Measurements from ENCODE around the gene SPTBN2.

SPTBN2 gene

GRCh38 chr11:66749091-66749490 lies 20.1 kb upstream of the SPTBN2 start:
- no peak for DNase-seq (ENCODE audit: low spot score)
- Histone ChIP-seq H3K4me3 (no peak overlapping the region), H3K27ac (no peak overlapping the region)
- no peak for TF ChIP-seq CTCF (IDR thresholded peaks at IDR 0.05)

DNA sequence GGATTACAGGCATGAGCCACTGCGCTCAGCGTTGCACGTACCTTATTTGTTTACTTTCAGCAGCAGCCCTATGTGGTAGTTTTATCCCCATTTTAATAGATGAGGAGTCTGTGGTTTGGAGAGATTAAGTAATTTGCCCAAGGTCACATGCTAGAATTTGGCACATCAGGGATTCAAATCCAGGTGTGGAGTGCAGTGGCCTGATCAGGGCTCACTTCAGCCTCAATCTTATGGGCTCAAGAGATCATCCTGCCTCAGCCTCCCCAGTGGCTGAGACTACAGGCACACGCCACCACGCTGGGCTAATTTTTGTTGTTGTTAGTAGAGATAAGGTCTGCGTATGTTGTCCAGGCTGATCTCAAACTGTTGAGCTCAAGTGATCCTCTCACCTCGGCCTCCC lies 18.5 kb upstream of the SPTBN2 start:
- H3K27ac ChIP-seq, result no peak overlapping the region
- TF ChIP-seq CTCF (IDR thresholded peaks at IDR 0.05), result no peak
- no peak for DNase-seq (ENCODE audit: low spot score)
- no peak overlapping the region for H3K4me3 ChIP-seq

DNA sequence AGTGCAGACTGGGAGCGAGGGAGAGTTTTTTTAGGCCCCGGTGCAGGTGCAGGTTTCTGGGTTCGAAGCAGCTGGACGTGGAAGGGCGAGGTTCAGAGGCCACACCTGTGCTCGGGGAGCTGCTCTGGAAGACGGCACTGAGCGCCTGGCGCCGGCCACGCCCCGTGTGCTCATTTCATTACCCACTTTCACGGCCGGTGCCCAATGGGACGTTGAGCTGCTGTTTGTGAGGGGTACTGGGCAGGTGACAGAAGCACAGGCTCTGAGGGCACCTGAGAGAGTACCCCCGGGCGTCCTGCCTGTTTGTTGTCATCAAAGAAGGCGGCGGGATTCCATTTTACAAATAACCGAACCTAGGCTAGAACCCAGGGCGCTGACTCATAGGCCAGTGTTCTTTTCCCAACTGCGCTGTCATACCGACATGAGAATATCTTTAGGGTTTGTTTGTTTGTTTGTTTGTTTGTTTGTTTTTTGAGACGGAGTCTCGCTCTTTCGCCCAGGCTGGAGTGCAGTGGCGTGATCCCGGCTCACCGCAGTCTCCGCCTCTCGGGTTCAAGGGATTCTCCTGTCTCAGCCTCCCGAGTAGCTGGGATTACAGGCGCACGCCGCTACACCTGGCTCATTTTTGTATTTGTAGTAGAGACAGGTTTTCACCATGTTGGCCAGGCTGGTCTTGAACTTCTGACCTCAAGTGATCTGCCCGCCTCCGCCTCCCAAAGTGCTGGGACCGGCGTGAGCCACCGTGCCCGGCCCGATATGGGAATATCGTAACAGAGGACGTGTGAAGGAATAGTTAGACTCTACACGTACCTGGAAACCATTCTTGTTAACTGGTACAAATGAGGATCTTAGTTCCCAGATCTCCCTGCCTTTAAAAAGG lies 16.6 kb upstream of the SPTBN2 start:
- peak overlapping the region; percentile 93 for H3K4me3 ChIP-seq
- H3K27ac ChIP-seq, result peak overlapping the region in 1 of 2 donors; percentile 85
- TF ChIP-seq CTCF (IDR thresholded peaks at IDR 0.05), result no peak
- DNase-seq (ENCODE audit: low spot score), result no peak

DNA sequence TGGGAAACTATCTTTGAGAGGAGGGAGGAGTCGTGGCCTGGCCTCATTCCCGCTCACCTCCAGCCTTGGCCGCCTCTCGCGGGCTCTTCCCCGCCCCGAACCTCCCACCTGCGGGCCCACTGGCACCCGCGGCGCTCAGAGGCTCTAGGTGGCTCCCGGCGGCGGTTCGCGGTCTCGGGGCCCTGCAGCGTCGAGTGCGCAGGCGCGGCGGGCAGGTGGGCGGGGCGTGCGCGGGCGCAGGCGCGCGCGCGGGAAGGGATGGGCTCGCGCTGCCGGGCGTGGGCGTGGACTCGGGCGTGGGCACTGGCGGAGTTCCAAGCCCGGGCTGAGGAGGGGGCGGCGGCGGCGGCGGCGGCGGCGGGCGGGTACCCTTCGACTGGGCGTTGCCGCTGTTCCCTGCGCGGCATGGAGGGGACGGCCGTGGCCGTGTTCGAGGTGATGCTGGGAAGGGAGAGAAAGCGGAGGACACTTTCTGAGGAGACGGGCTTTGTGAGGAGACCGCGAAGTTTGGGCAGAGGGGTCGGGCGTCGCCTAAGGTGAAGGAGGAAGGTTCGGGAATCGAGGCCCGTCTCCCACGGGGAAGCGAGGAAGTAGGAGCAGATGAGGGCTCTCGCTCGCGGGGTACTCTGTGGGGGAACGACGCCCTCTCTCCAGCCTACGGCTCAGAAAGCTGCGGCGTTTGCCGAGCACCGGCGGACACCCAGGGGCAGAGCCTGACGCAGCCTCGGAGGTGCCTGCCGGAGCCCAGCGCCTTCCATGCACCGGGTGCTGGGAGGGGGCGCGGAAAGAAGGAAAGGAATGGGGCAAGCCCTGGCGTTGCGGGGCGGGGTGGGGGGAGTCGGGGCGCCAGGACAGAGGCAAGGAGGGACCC lies 15.7 kb upstream of the SPTBN2 start:
- DNase-seq (ENCODE audit: low spot score), result peak; percentile 84
- H3K27ac ChIP-seq, result peak overlapping the region; percentile 76 to 85
- H3K4me3 ChIP-seq, result peak overlapping the region; percentile 93
- no peak for TF ChIP-seq CTCF (IDR thresholded peaks at IDR 0.05)

DNA sequence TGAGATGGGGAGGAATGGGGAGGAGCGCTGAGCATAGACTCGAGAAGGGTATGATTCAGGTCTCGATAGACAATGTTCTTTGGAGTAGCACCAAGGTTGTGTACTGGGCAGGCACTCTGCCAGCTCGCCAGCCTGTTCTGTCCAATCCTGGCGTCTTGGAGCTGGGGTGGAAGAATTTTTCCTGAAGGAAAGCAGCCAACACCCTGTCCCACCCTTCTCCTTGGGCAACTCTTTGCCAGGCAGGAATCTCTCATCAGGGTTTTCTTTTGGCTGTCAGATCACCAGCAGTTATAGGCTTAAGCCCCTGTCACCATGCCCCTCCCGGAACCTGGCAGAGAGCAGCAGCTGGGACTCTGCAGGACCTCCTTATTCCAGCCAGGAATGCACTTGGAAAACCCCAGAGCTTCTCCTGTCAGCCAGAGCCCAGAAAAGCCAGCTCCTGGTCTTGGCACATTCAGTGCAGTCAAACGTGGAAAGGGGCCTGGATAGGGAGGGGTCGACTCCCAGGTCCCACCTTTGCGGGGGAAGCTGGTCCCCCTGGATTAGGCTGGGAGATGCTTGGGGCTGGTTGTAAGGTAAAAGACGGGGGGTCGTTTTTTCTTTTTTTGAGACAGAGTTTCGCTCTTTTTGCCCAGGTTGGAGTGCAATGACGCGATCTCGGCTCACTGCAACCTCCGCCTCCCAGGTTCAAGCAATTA lies 14.4 kb upstream of the SPTBN2 start:
- peak overlapping the region; percentile 93 for H3K4me3 ChIP-seq
- no peak for DNase-seq (ENCODE audit: low spot score)
- no peak overlapping the region for H3K27ac ChIP-seq
- no peak for TF ChIP-seq CTCF (IDR thresholded peaks at IDR 0.05)

DNA sequence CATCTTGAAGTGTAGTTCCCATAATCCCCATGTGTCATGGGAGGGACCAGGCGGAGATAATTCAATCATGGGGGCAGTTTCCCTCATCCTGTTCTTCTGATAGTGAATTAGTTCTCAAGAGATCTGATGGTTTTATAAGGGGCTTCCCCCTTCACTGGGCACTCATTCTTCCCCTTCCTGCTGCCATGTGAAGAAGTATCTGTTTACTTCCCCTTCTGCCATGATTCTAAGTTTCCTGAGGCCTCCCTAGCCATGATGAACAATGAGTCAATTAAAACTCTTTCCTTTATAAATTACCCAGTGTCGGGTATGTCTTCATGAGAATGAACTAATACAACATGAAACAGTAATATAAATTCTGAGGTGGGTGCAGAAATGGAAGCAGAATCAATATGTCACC lies 12.1 kb upstream of the SPTBN2 start:
- no peak for DNase-seq (ENCODE audit: low spot score)
- Histone ChIP-seq H3K4me3 (no peak overlapping the region), H3K27ac (no peak overlapping the region)
- TF ChIP-seq CTCF (IDR thresholded peaks at IDR 0.05), result no peak

All from coronary artery (tissue), 2 donors.